IPS-18a (cell line): Measurements from ENCODE around the gene ABHD5.

Experiments
- H3K27ac ChIP-seq: one replicate; pipeline ENCODE4 v1.5.1; 2013; ENCODE audit warnings: low read length
- H3K27me3 ChIP-seq: one replicate; pipeline ENCODE4 v1.6.1; 2013; ENCODE audit warnings: mild to moderate bottlenecking, low read length; ENCODE audit not compliant: control insufficient read depth, insufficient read depth
- H3K36me3 ChIP-seq: one replicate; pipeline ENCODE4 v1.6.1; 2013; ENCODE audit warnings: low read depth, low read length; ENCODE audit not compliant: control insufficient read depth
- H3K4me1 ChIP-seq: one replicate; pipeline ENCODE4 v1.6.1; 2013; ENCODE audit warnings: low read depth, low read length; ENCODE audit not compliant: control insufficient read depth
- H3K4me3 ChIP-seq: one replicate; pipeline ENCODE4 v1.5.1; 2013; ENCODE audit warnings: low read length
- H3K9ac ChIP-seq: one replicate; pipeline ENCODE4 v1.6.1; 2013; ENCODE audit warnings: mild to moderate bottlenecking, low read length, moderate library complexity
- H3K9me3 ChIP-seq: one replicate; pipeline ENCODE4 v1.6.1; 2013; ENCODE audit warnings: low read depth, low read length; ENCODE audit not compliant: control insufficient read depth

The ABHD5 gene

GRCh38 chr3:43728476-43728875 lies 37.7 kb downstream of the ABHD5 start:
- Histone ChIP-seq H3K4me3 (no peak overlapping the region), H3K27me3 (no peaks in the 10 kb centered on the region), H3K27ac (no peak overlapping the region), H3K9me3 (no peaks in the 10 kb centered on the region), H3K9ac (no peak overlapping the region), H3K4me1 (peaks cover 8% of the 10 kb centered on the region), H3K36me3 (no peaks in the 10 kb centered on the region)

- H3K9ac ChIP-seq = no peak overlapping the region
Measured at GRCh38 chr3:43728947-43729346, 38.2 kb downstream of the ABHD5 start.

GRCh38 chr3:43729707-43730414 lies 39.1 kb downstream of the ABHD5 start:
- H3K9me3 ChIP-seq = no peaks in the 10 kb centered on the region
- H3K9ac ChIP-seq = no peak overlapping the region
- no peak overlapping the region for H3K27ac ChIP-seq
- no peak overlapping the region for H3K4me3 ChIP-seq
- peaks cover 12% of the 10 kb centered on the region for H3K4me1 ChIP-seq
- no peaks in the 10 kb centered on the region for H3K36me3 ChIP-seq
- no peaks in the 10 kb centered on the region for H3K27me3 ChIP-seq

More at GRCh38 chr3:43728947-43729346, 38.2 kb downstream of the ABHD5 start:
- Histone ChIP-seq H3K4me1 (peaks cover 12% of the 10 kb centered on the region), H3K36me3 (no peaks in the 10 kb centered on the region), H3K9me3 (no peaks in the 10 kb centered on the region), H3K4me3 (no peak overlapping the region), H3K27me3 (no peaks in the 10 kb centered on the region), H3K27ac (no peak overlapping the region)

DNA sequence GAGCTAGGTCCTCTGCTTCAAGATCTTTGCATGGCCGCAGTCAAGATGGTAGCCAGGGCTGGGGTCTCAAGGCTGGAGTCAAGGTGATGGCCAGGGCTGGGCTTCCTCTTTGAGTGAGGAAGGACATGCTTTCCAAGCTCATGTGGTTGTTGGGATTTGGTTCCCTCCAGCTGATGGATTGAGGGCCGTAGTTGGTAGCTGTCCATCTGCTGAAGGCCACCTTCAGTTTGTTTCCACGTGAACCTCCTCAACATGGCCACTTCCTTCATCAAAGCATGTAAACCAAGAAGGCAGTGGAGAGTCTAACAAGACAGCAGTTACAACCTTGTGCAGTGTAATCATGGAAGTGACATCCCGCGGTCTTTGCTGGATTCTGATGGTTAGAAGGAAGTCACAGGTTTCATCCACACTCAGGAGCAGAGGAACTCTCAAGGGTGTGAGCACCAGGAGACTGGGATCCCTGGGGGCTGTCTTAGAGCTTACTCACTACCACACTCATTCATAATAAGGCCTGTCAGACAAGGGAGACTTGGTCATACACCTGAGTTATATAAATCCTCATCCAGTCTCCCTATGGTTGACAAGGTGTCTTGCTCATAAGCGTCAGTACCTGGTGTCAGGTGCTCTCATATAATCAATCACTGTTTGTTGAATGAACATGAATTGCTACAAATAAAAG lies 42.1 kb downstream of the ABHD5 start:
- peaks cover 12% of the 10 kb centered on the region for H3K4me1 ChIP-seq
- H3K36me3 ChIP-seq = no peaks in the 10 kb centered on the region
- H3K4me3 ChIP-seq = no peak overlapping the region
- no peak overlapping the region for H3K9ac ChIP-seq
- no peak overlapping the region for H3K27ac ChIP-seq
- no peaks in the 10 kb centered on the region for H3K9me3 ChIP-seq
- no peaks in the 10 kb centered on the region for H3K27me3 ChIP-seq

DNA sequence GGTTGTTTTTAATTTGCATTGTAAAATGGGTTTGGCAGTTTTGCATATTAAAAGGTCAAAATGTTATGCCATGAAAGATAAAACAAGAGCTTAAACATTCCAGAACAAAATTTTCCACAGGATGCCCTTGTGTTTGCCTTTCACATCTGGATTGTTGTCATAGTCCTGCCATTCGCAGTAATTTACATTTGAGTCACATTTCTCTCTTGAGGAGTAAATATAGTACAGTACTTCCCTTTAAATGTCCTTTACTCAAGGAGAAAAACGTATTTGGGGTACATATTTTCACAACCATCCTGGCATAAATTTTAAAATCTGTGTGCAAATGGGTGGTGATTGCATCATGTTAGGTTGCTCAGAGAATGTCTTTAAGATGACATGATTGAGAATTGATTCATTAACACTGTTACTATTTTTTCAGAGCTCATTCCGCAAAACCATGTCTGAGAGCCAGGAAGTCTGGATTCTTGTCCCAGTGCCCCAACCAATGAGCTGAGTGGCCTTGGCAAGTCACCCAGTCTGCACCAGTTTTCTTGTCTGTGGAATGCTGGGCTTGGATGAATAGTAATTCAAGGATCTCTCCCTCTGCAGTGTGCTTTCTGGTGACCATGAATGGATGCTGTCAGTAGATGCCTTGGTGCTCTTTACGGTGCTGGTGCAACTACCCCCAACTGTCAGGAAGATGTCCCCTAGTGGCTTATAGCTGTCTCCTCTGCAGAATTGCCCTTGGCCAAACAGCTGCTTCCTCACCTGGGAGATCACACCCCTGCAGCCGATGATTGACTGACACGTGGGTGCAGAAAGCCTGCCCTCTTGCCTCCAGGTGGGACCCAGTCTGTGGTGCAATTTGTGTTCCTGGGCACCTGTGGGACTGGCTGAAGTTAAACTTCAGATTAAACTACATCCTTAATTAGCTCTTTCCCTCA lies 43.0 kb downstream of the ABHD5 start:
- Histone ChIP-seq H3K27me3 (no peaks in the 10 kb centered on the region), H3K36me3 (no peaks in the 10 kb centered on the region), H3K4me1 (peaks cover 12% of the 10 kb centered on the region), H3K9ac (no peak overlapping the region), H3K9me3 (no peaks in the 10 kb centered on the region), H3K4me3 (no peak overlapping the region), H3K27ac (no peak overlapping the region)

GRCh38 chr3:43734685-43735084 lies 43.9 kb downstream of the ABHD5 start:
- H3K27ac ChIP-seq = no peak overlapping the region
- peaks cover 12% of the 10 kb centered on the region for H3K4me1 ChIP-seq
- no peak overlapping the region for H3K9ac ChIP-seq
- no peaks in the 10 kb centered on the region for H3K36me3 ChIP-seq
- H3K4me3 ChIP-seq = no peak overlapping the region
- H3K27me3 ChIP-seq = no peaks in the 10 kb centered on the region
- H3K9me3 ChIP-seq = no peaks in the 10 kb centered on the region

DNA sequence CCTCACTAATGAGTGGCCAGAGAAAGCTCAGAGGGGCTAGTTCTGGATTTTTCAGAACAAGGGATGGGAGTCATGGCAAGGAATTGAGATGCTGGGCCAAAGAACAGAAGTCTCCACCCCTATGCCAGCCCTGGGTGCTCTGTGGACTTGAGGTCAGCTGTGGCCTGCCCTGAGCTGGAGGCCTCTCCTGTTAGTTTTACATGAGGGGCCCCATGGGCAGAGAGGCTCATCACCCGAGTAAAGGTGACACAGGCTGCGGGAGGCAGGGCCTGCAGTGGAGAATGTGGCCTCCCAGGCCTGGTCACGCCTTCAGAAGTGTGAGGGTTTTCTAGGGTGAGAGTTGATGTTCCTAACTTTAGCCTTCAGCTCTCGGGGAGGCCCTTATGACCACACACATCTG lies 44.9 kb downstream of the ABHD5 start:
- Histone ChIP-seq H3K4me3 (no peak overlapping the region), H3K4me1 (peaks cover 12% of the 10 kb centered on the region), H3K9ac (no peak overlapping the region), H3K27ac (no peak overlapping the region), H3K36me3 (no peaks in the 10 kb centered on the region), H3K9me3 (no peaks in the 10 kb centered on the region), H3K27me3 (no peaks in the 10 kb centered on the region)

GRCh38 chr3:43736558-43737440 lies 46.1 kb downstream of the ABHD5 start:
- H3K27me3 ChIP-seq = no peaks in the 10 kb centered on the region
- no peaks in the 10 kb centered on the region for H3K36me3 ChIP-seq
- H3K9me3 ChIP-seq = no peaks in the 10 kb centered on the region
- H3K27ac ChIP-seq = no peak overlapping the region
- no peak overlapping the region for H3K4me3 ChIP-seq
- peaks cover 12% of the 10 kb centered on the region for H3K4me1 ChIP-seq
- H3K9ac ChIP-seq = no peak overlapping the region

GRCh38 chr3:43738305-43738704 lies 47.6 kb downstream of the ABHD5 start:
- Histone ChIP-seq H3K36me3 (no peaks in the 10 kb centered on the region), H3K27me3 (no peaks in the 10 kb centered on the region), H3K27ac (no peak overlapping the region), H3K4me1 (peaks cover 6% of the 10 kb centered on the region), H3K9me3 (no peaks in the 10 kb centered on the region), H3K4me3 (no peak overlapping the region), H3K9ac (no peak overlapping the region)

DNA sequence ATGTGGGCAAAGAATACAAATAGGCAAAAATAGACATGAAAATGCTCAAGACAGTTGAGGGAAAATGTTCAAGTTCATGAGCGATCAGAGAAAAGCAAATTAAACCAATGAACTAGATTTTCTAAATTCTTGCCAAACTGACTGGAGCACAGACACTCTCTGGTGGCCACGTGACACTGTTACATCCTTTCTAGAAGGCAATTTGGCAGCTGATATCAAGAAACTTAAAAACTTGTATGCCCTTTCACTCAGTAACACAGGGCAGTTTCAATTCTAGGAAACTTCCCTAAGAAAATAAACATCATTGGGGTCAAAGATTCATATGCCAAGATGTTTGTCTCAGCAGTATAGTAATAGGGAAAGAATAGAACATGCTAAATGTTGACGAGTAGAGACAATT lies 52.2 kb downstream of the ABHD5 start:
- no peaks in the 10 kb centered on the region for H3K27me3 ChIP-seq
- no peak overlapping the region for H3K9ac ChIP-seq
- no peak overlapping the region for H3K27ac ChIP-seq
- H3K4me1 ChIP-seq = no peaks in the 10 kb centered on the region
- H3K4me3 ChIP-seq = no peak overlapping the region
- no peaks in the 10 kb centered on the region for H3K9me3 ChIP-seq
- H3K36me3 ChIP-seq = no peaks in the 10 kb centered on the region

DNA sequence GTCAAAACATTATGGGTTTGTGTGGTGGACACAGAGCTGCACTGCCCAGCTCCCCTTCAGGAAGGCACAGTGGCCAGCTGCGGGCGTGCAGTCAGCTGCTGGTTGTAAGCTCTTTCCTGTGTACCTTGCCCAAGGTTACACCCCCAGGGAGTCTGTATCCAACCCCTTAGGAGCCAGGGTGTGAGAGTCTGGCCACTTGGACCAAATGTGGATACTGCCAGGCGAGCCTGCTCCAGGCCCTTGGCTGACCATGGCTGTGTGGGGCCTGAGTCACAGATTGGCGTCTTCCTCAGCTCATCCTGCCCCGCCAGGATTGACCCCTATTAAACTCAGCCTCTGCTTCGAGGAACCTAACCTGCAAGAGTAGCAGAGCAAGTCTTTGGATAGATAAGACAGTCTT lies 56.9 kb downstream of the ABHD5 start:
- no peak overlapping the region for H3K4me3 ChIP-seq
- H3K36me3 ChIP-seq = no peaks in the 10 kb centered on the region
- H3K9me3 ChIP-seq = no peaks in the 10 kb centered on the region
- H3K27ac ChIP-seq = no peak overlapping the region
- H3K9ac ChIP-seq = no peak overlapping the region
- H3K4me1 ChIP-seq = no peaks in the 10 kb centered on the region
- no peaks in the 10 kb centered on the region for H3K27me3 ChIP-seq
